ENCODE results near the gene COG4.
A peak's percentile ranks its signal among the peaks of the same experiment; 100 is the strongest.
"Not testable (repeated sequence)": the region's sequence is repeated elsewhere in the genome, so short reads cannot be mapped to it uniquely, and the experiment has no call there.

Gene COG4

DNA sequence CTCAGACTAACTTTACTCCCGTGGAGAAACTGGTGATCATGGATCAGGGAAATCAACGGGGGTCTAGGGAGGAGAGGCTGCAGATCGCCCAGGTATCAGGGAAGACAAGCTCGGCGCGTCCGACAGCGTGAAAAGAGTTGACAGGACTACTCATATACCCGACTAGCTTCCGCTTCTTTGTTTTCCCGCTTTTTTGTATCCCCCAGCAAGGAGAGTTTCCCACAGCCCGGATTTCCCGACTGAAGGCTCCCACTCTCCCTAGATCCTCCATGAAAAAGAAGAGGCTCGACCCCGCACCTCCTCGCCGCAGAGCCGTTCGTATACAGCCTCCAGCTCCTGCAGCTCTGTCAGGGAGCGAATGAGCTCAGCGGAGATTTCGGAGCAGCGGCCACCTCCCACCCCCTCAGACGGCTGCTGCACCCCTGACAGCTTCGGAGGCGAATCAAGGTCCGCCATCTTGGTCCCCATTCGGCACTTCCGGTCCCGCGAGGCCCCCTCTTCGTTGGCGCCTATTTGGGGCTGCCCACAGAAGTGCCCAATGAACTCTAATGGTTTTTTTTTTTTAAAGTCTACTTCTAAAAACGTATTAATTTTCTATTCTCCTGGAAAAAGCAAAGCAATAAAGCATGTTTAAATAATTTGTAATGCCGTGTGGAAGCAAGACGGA, at the start of gene COG4:
TSS of gene COG4 (minus strand) at position 479 of the 667 bp plus-strand sequence. CDS start at position 468, 11 bp downstream.
- peak; percentile 45 for DNase-seq

DNA sequence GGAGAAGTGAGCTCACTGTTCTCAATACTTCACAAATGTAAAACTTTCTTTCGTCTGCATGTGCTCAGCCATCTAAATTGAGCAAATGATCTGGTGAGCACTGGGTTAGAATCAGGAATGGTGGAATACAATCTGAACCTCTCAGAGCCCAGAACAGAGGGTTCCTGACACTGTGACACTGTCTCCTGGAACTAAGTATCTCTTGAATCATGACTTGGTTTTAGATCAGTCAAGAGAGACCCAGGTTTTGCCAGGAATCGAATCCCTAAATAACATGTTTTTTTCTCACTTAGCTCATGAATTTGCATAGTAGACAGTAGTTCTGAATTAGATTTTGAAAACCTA, 49.5 kb upstream of the COG4 start:
- no peak for DNase-seq

- DNase-seq, result no peak
Observed at GRCh38 chr16:70572050-70572925, 48.9 kb upstream of the COG4 start.

DNA sequence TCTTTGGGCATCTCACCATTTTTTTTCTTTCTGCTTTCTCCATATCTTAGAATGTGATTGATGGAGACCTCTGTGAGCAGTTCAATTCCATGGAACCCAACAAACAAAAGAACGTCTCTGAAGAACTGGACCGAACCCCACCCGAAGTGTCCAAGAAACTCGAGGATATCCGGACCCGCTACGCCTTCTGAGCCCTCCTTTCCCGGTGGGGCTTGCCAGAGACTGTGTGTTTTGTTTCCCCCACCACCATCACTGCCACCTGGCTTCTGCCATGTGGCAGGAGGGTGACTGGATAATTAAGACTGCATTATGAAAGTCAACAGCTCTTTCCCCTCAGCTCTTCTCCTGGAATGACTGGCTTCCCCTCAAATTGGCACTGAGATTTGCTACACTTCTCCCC, 48.3 kb upstream of the COG4 start:
- no peak for DNase-seq

GRCh38 chr16:70570967-70571570, 47.7 kb upstream of the COG4 start:
- no peak for DNase-seq

DNA sequence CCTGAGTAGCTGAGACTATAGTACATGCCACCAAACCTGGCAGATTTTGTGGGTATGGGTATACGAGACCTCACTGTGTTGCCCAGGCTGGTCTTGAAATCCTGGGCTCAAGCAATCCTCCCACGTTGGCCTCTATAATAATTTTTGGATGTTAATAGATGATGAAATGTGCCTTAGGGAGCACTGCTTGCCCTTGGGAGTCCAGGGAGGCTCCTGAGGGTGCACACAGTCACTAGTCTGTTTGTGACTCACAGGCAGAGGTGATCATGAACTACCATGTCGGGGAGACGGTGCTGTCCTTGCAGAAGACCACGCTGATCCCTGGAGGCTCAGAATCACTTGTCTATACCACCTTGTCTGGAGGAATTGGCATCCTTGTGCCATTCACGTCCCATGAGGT, 46.4 kb upstream of the COG4 start:
- DNase-seq, result no peak

- DNase-seq, result no peak
Observed at GRCh38 chr16:70568601-70569237, 45.4 kb upstream of the COG4 start.

DNA sequence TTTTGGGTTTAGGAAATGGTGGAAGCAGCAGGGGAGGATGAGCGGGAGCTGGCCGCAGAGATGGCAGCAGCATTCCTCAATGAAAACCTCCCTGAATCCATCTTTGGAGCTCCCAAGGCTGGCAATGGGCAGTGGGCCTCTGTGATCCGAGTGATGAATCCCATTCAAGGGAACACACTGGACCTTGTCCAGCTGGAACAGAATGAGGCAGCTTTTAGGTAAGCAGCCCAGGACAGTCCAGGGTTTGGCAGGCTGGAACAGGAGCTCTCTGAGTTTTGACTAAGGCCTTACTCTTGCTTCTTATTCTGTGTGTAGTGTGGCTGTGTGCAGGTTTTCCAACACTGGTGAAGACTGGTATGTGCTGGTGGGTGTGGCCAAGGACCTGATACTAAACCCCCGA, 41.7 kb upstream of the COG4 start:
- DNase-seq, result no peak

DNA sequence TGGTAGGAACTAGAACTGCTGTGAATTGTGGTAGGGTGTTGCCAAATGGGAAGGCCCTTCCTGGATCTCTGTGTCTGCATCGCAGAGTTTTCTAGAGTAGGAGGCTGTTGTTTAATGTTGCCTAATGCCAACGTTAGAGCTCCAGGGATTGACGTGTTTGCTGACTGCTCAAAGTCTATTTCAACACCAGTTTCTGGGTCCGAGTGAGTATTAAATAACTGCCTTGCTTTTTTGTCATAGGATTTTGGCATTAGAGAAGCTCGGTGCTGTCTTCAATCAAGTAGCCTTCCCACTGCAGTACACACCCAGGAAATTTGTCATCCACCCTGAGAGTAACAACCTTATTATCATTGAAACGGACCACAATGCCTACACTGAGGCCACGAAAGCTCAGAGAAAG, 40.3 kb upstream of the COG4 start:
- DNase-seq, result no peak

GRCh38 chr16:70561623-70562022, 38.3 kb upstream of the COG4 start:
- no peak for DNase-seq

- DNase-seq, result no peak
Observed at GRCh38 chr16:70556063-70556462, 32.7 kb upstream of the COG4 start.

DNA sequence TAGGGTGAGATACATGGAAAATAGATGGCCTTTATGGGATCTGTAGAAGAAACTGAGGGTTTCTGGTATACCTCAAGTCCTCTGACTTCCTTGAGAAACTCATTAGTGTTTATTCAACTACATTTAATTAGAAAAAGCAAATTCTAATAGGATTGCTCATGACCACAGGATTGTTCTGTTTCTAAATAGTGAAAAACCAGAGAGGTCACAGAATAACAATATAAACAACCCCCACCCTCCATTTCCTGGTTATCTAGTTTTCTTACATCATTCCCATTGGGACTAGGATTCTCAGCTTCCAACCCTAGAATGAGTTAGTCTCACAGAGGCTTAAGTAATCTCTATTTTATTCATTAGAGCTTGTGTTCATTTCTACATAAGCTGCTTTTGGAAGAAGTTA, 30.3 kb upstream of the COG4 start:
- DNase-seq, result no peak

GRCh38 chr16:70552675-70553074, 29.3 kb upstream of the COG4 start:
- DNase-seq, result no peak

GRCh38 chr16:70551788-70552187, 28.4 kb upstream of the COG4 start:
- DNase-seq, result no peak

DNA sequence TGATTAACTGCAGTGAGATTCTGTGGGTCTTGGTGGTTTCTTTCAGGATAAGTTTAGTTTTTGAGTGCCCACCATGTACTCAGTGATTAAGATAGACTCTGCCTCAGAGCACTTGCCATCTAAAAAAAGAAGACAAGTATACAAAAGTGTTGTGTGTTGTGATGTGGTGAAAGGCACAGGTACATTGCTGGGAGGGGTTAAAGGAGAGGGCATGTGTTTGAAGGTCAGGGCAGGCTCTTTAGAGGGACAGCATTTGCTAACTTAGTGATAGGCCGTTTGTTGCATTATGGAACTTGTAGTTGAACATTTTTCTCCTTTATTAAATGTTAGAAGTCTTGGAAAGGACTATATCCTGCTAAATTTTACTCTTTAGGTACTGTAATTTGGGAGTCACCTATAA, 26.7 kb upstream of the COG4 start:
- no peak for DNase-seq

GRCh38 chr16:70548936-70549335, 25.6 kb upstream of the COG4 start:
- no peak for DNase-seq

DNA sequence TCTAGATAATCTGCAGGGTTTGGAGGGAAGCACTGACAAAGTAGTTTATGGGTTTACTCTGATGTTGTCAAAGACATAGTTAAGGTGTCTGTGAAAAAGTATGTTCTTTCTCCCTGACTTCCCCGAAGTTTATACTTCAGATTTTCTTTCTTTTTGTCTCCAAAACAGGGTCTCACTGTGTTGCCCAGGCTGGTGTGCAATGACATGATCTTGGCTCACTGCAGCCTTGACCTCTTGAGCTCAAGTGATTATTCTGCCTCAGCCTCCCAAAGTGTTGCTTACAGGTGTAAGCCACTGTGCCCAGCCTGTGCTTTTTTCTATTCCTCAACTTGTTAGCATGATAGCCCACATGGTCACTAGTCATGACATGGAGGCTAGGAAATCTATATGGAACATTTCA, 21.2 kb upstream of the COG4 start:
- no peak for DNase-seq

DNA sequence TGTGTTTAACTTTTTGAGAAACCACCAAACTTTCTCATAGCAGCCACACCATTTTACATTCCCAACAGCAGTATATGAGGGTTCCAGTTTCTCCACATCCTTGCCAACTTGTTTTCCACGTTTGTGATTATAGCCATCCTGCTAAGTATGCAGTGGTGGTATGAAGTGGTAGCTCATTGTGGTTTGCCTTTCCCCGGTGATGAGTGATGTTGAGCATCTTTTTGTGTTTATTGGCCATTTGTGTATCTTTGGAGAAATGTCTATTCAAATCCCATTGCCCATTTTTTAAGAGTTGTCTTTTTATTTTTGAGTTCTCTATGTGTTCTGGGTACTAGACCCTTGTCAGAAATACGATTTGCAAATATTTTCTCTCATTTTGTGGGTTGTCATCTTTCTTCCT, 17.6 kb upstream of the COG4 start:
- DNase-seq, result no peak

DNA sequence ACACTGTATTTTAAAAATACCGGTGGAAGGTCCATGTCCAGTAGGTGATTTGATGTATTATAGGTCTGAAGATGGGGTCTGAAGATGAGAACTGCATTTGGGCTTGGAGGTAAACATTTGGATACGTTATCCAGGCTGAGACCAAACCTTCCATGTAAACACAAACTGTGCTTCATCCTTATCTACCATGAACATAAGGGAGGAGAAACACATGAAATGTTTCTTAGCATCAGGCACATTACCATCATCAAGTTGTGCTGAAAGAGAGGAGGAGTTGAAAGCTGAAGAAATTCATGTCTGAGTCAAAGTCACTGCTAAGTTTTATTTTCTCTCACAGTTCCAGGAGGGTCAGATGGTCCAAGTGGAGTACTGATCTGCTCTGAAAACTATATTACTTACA, 11.6 kb upstream of the COG4 start:
- DNase-seq, result no peak

DNA sequence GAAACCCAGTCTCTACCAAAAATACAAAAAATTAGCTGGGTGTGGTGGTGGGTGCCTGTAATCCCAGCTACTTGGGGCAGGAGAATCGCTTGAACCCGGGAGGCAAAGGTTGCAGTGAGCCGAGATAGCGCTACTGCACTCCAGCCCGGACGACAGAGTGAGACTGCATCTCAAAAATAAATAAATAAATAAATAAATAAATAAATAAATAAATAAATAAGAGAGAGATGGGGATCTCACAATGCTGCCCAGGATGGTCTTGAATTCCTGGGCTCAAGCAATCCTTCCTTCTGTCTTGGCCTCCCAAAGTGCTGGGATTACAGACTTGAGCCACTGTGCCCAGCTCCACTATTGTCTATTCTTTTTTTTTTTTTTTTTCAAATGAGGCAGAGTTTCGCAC, 6.6 kb upstream of the COG4 start:
- not testable (repeated sequence) for DNase-seq

DNA sequence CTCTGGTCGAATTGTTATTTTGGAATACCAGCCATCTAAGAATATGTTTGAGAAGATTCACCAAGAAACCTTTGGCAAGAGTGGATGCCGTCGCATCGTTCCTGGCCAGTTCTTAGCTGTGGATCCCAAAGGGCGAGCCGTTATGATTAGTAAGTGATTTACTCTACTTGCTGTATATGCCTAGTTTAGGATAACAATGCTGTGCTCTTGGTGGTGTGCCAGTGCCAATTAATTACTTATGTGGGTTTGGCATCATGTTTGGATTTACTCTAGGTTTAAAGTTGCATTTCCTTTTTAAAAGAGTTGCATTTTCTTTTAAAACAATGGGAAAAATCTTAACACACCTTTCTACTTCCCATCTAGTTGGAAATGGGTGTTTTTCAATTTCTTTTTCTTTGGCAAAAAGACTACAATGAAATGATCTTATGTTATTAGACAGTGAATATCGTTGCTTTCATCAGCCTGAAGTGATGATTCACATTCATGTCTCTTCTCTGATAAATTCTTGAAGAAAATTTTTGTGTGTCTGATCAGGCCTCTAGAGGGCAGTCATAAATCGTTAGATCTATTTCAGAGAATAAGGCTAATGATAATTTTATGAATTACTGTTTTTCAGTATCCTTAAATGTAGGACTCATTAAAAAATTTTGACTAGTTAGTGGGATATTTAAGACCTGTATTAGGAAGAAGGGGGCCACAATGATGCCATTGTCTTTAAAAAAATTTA, 5.9 kb upstream of the COG4 start:
- DNase-seq, result no peak

DNA sequence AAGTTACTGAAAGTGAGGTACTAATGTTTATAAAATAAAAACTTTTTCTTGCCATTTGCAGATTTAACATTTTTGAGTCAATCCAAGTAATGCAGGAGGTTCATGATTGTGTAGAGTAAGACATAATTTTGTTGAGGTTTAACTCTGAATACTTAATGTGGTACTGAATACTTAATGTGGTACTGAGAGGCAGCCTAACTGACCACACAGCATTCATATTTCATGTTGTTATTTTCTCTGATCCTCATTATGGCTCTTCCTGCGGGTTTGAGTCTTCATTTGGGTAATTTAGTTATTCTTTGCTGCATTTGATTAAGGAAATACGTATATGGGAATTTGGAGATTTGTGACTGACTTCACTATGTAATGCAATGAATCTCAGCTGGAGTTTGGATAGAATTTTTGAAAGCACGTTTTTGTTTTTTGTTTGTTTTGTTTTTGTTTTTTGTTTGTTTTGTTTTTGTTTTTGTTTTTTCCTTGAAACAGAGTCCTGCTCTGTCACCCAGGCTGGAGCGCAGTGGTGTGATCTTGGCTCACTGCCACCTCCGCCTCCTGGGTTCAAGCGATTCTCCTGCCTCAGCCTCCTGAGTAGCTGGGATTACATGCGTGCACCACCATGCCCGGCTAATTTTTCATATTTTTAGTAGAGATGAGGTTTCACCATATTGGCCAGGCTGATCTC, 4.1 kb upstream of the COG4 start:
- no peak for DNase-seq
